Liver (tissue), 3 donors: ENCODE measurements around the gene STRIT1.

Experiments
- RXRA ChIP-seq, 2 donors: IDR thresholded peaks; 2 replicates each; pipeline ENCODE4 v1.6.1; 2017 to 2018; ENCODE audit warnings: antibody characterized with exemption in 2 of 2, mild to moderate bottlenecking in 1 of 2
- ZBTB33 ChIP-seq: IDR thresholded peaks from 2 replicates; pipeline ENCODE4 v1.6.1; 2016; ENCODE audit warnings: antibody characterized with exemption
- TF ChIP-seq, protein P1 (sequence below): fragments of 150-350 bp; IDR thresholded peaks from 2 replicates; pipeline ENCODE4 v1.5.1; 2017; ENCODE audit warnings: improper control_type of control experiment, low read depth, low read length; ENCODE audit not compliant: missing input control
- TF ChIP-seq, protein P2 (sequence below): IDR thresholded peaks from 2 replicates; pipeline ENCODE4 v1.6.1; 2016; ENCODE audit warnings: antibody characterized with exemption
- TF ChIP-seq, protein P3 (sequence below): IDR thresholded peaks from 2 replicates; pipeline ENCODE4 v1.6.1; 2016; ENCODE audit warnings: antibody characterized with exemption, mild to moderate bottlenecking
- donor health status: healthy.
- donor health status: healthy.

- TF ChIP-seq, protein P1, sequence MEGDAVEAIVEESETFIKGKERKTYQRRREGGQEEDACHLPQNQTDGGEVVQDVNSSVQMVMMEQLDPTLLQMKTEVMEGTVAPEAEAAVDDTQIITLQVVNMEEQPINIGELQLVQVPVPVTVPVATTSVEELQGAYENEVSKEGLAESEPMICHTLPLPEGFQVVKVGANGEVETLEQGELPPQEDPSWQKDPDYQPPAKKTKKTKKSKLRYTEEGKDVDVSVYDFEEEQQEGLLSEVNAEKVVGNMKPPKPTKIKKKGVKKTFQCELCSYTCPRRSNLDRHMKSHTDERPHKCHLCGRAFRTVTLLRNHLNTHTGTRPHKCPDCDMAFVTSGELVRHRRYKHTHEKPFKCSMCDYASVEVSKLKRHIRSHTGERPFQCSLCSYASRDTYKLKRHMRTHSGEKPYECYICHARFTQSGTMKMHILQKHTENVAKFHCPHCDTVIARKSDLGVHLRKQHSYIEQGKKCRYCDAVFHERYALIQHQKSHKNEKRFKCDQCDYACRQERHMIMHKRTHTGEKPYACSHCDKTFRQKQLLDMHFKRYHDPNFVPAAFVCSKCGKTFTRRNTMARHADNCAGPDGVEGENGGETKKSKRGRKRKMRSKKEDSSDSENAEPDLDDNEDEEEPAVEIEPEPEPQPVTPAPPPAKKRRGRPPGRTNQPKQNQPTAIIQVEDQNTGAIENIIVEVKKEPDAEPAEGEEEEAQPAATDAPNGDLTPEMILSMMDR = no peak
- TF ChIP-seq, protein P2, sequence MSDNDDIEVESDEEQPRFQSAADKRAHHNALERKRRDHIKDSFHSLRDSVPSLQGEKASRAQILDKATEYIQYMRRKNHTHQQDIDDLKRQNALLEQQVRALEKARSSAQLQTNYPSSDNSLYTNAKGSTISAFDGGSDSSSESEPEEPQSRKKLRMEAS = no peak
- TF ChIP-seq, protein P3, sequence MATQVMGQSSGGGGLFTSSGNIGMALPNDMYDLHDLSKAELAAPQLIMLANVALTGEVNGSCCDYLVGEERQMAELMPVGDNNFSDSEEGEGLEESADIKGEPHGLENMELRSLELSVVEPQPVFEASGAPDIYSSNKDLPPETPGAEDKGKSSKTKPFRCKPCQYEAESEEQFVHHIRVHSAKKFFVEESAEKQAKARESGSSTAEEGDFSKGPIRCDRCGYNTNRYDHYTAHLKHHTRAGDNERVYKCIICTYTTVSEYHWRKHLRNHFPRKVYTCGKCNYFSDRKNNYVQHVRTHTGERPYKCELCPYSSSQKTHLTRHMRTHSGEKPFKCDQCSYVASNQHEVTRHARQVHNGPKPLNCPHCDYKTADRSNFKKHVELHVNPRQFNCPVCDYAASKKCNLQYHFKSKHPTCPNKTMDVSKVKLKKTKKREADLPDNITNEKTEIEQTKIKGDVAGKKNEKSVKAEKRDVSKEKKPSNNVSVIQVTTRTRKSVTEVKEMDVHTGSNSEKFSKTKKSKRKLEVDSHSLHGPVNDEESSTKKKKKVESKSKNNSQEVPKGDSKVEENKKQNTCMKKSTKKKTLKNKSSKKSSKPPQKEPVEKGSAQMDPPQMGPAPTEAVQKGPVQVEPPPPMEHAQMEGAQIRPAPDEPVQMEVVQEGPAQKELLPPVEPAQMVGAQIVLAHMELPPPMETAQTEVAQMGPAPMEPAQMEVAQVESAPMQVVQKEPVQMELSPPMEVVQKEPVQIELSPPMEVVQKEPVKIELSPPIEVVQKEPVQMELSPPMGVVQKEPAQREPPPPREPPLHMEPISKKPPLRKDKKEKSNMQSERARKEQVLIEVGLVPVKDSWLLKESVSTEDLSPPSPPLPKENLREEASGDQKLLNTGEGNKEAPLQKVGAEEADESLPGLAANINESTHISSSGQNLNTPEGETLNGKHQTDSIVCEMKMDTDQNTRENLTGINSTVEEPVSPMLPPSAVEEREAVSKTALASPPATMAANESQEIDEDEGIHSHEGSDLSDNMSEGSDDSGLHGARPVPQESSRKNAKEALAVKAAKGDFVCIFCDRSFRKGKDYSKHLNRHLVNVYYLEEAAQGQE = no peak
- TF ChIP-seq ZBTB33 = no peak
- TF ChIP-seq RXRA (IDR thresholded peaks at IDR 0.05) = no peak
Observed at GRCh38 chr3:155326901-155327300, 33.4 kb upstream of the STRIT1 start.
